Myometrial cell (primary cell): ENCODE results near the gene SVOP. TPM values are rescaled to one million over a fixed set of nuclear protein-coding genes. Genes with fewer than 3 reads are reported as not detected.

Experiments
- total RNA-seq: library from RNA; depleted of rRNA; stranded (reverse); fragments of >200 nt; gene quantifications from 2 replicates; pipeline ENCODE4 v1.2.3, GENCODE V29; 2015

SVOP gene
- not detected in 2 replicates for total RNA-seq

GRCh38 chr12:109020796-109021380 lies at the start of gene SVOP:
Gene SVOP, minus strand, starts transcription at chr12:109021068. Its CDS starts 200 bp downstream, at chr12:109020868.

GRCh38 chr12:109052414-109053323 lies 31.8 kb upstream of the SVOP start, which contains the start of gene USP30:
Gene USP30, plus strand, starts transcription at chr12:109052576. Its CDS starts 103 bp downstream, at chr12:109052679.

GRCh38 chr12:108879615-108880254 lies 141.1 kb downstream of the SVOP start, which contains the start of gene DAO:
Gene DAO, plus strand, starts transcription at chr12:108880092. Its CDS starts 4,915 bp downstream, at chr12:108885007.

Other genes with a start within 250 kb of the SVOP start
- gene SSH1, start 163.5 kb downstream of the SVOP start, total RNA-seq = 8.3 and 12.7 TPM in 2 replicates
- not detected in 2 replicates for gene DAO, start 141.0 kb downstream of the SVOP start, total RNA-seq
- gene USP30, start 31.5 kb upstream of the SVOP start, total RNA-seq = 11.9 and 22.8 TPM in 2 replicates
- gene ALKBH2, start 72.4 kb upstream of the SVOP start, total RNA-seq = 12.4 and 15.8 TPM in 2 replicates
- 18.7 and 29.2 TPM in 2 replicates for gene UNG, start 76.5 kb upstream of the SVOP start, total RNA-seq
- gene ACACB, start 95.5 kb upstream of the SVOP start, total RNA-seq = 0.86 and 6.0 TPM in 2 replicates